NB4 (cell line): ENCODE measurements around the gene DCHS2.

Source experiments
- CTCF ChIP-seq: IDR thresholded peaks from one replicate; pipeline ENCODE4 v1.5.1; 2012; ENCODE audit warnings: low read depth, low read length
- MAX ChIP-seq: IDR thresholded peaks from 2 replicates; pipeline ENCODE4 v1.6.1; 2011; ENCODE audit warnings: low read depth, low read length
- MYC ChIP-seq: IDR thresholded peaks from 2 replicates; pipeline ENCODE4 v1.6.1; 2011; ENCODE audit warnings: low read depth, low read length
- POLR2A ChIP-seq: IDR thresholded peaks from 2 replicates; pipeline ENCODE4 v1.6.1; 2011; ENCODE audit warnings: mild to moderate bottlenecking; ENCODE audit not compliant: insufficient read length; ENCODE audit errors: extremely low read depth

- TF ChIP-seq CTCF (no peak), MAX (no peak), POLR2A (no peak), MYC (no peak)
Measured at GRCh38 chr4:154184238-154184637, 307.4 kb downstream of the DCHS2 start.
